Fibroblast of skin of scalp (primary cell): Measurements from ENCODE around the gene KRT75. TPM values are rescaled to one million over a fixed set of nuclear protein-coding genes. Genes with fewer than 3 reads are reported as not detected.
"Not testable (repeated sequence)": the region's sequence is repeated elsewhere in the genome, so short reads cannot be mapped to it uniquely, and the experiment has no call there.

Experiments
- DNase-seq: peaks from one replicate; pipeline ENCODE4 v3.0.0-alpha.2; 2013
- polyA plus RNA-seq, 2 experiments: library from polyadenylated mRNA; unstranded; fragments of 120-200 nt; gene quantifications; one replicate each; pipeline ENCODE4 v1.2.1, GENCODE V29; 2013; ENCODE audit not compliant: insufficient read length in 2 of 2

KRT75 gene
- polyA plus RNA-seq (2013, experiment 1 of 2; ENCODE audit: insufficient read length): not detected
- not detected for polyA plus RNA-seq (2013, experiment 2 of 2; ENCODE audit: insufficient read length)

- DNase-seq: no peak
Observed at GRCh38 chr12:52434081-52434733, at the start of gene KRT75. KRT75 (minus strand) TSS chr12:52434371; CDS start chr12:52434304, 67 bp downstream.

GRCh38 chr12:52480073-52480472, 45.9 kb upstream of the KRT75 start:
- no peak for DNase-seq

DNA sequence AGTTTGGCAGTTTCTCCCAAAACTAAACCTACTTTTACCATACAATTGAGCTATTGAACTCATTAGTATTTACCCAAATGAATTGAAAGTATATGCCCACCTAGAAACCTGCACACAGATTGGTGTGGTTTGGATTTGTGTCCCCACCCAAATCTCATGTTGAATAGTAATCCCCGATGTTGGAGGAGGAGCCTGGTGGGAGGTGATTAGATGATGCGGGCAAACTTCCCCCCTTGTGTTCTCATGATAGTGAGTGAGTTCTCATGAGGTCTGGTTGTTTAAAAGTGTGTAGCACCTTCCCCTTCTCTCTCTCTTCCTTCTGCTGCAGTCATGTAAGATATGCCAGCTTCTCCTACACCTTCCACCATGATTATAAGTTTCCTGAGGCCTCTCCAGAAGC, 43.5 kb upstream of the KRT75 start:
- DNase-seq: no peak

- DNase-seq: no peak
Observed at GRCh38 chr12:52474212-52474611, 40.0 kb upstream of the KRT75 start.

GRCh38 chr12:52473768-52474167, 39.6 kb upstream of the KRT75 start, which contains the start of gene KRT6C:
KRT6C (minus strand) TSS chr12:52473805; CDS start chr12:52473737, 68 bp downstream.
- DNase-seq: no peak

DNA sequence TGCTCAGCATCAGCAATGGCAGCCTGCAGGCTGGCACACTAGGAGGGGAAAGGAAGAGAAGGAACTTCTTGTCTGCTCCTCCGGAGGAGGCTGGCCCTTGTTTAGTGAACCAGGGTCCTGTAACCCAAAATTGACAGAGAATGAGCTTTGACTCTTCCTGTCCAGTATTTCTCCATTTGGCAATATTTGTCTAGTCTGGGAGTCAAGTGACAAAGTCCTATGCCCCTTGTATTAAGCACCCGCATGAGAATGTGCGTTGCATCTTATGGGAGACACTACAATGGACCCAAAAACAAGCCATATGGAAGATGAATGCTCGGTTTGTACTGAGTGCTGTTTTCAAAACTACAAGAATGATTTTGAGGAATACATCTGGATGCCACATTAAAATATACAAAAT, 35.7 kb upstream of the KRT75 start:
- DNase-seq: no peak

DNA sequence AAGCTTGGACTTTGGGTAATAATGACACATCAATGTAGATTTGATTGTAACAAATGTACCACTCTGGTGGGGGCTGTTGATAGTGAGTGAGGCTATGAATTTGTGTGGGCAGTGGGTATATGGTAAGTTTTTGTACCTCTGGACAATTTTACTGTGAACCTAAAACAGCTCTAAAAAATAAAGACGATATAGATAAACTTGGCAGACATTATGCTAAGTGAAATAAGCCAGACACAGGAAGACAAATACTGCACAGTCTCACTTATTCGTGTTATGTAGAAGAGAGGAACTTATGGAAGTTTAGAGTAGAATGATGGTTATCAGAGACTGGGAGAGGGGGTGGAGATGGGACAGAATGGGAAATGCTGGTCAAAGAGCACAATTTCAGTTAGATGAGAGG, 30.7 kb upstream of the KRT75 start:
- no peak for DNase-seq

DNA sequence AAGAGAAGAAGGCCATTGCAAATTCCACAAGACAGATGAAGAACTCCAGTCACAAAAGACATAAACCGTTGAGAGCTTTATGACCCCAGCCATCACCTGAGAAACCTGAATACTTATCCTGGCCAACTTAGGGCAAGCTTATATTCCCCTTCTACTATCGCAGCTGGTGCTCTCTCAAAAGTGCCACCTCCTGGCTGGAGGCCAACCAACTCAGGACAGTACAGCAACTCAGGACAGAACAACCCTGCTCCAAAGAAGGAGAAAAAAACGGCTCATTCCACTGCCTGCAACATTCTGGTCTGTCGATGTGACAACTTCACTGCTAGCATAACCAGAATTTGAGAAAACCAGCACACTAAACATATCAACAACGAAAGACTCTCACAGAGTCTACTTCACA, 27.5 kb upstream of the KRT75 start:
- DNase-seq: no peak

DNA sequence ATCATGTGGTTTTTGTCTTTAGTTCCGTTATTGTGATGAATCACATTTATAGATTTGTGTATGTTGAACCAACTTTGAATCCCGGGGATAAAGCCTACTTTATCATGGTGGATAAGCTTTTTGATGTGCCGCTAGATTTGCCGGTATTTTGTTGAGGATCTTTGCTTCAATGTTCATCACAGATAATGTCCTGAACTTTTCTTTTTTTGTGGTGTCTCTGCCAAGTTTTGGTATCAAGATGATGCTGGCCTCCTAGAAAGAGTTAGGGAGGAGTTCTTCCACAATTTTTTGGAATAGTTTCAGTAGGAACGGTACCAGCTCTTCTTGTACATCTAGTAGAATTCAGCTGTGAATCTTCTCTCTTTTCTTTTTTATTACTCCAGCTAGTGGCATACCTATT, 24.7 kb upstream of the KRT75 start:
- DNase-seq: no peak

- no peak for DNase-seq
Observed at GRCh38 chr12:52455821-52456220, 21.6 kb upstream of the KRT75 start.

DNA sequence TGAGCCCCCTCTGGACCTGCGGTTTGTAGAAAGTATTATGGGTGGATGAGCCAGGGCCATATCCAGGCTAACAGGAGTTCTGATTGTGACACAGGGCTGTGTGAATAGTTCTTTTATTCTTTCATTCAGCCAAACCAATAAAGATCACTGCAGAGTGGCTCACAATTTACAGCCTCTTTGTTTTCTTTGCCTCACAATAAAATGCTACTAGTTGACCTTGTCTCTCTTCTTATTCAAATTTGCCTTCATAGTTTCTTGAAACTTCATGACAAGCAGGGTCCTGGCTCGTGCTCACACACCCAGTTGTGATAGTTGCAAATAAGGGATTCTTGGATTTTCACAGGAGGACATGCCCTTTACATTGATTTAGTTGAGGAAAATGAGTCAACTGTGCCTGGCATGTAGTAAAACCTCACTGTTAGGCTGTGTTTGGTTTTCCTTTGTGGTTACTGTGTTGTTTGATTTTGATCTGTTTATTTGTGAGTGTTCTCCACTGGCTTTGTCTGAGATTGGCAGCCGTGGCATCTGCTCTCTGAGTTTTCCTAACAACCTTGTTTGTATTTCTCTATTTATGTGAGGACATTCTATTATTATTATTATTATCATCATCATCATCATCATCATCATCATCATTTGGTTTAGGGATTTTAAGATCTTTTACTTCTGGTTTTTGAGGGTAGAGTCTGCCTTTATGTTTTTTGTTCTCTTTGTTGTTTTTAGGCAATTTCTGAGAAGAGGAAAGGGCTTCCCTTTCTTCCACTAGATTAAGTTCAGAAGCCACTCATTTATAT, 20.4 kb upstream of the KRT75 start:
- DNase-seq: no peak

DNA sequence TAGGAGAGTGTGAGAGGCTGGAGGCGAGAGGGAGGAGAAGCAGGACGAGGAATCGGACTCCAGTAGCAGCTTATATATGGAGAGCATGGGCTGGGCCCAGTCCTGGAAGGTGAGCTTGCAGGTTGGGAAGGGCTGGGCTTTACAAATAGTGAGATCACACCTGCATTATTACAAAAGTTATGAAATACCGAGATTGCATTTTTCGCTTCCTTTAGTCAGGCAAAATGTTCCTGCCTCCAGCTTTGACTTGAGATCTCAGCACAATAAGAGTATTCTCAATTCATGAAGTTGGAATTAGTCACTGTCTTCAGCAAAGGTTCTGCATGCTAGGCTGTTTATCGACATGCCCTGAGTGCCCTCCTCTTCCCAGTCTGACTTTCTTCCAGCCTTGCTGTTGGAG, 17.9 kb upstream of the KRT75 start, which contains the start of gene KRT6B:
Gene KRT6B, minus strand, starts transcription at position 46 of the 400 bp plus-strand sequence. CDS start 68 bp downstream, outside the sequence.
- no peak for DNase-seq

DNA sequence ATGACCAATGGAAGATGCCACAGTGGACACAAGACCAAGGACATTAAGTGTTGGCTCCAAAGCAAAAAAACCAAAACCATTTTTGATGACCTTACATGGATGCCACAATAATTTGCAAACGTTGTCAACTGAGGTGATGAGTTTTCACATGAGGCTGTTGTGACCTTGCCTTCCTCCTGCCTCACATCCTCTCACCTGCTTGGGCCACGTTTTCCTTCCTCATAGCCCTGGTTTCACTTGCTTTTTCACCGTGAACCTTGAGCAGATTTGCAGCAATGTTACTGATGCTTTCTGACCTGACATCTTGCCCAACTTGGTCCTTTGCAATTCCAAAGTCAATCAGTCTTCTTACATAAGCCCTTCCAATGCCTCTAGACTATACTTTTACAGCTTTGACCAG, 14.1 kb upstream of the KRT75 start:
- no peak for DNase-seq

GRCh38 chr12:52447196-52447595, 13.0 kb upstream of the KRT75 start:
- DNase-seq: not testable (repeated sequence)

DNA sequence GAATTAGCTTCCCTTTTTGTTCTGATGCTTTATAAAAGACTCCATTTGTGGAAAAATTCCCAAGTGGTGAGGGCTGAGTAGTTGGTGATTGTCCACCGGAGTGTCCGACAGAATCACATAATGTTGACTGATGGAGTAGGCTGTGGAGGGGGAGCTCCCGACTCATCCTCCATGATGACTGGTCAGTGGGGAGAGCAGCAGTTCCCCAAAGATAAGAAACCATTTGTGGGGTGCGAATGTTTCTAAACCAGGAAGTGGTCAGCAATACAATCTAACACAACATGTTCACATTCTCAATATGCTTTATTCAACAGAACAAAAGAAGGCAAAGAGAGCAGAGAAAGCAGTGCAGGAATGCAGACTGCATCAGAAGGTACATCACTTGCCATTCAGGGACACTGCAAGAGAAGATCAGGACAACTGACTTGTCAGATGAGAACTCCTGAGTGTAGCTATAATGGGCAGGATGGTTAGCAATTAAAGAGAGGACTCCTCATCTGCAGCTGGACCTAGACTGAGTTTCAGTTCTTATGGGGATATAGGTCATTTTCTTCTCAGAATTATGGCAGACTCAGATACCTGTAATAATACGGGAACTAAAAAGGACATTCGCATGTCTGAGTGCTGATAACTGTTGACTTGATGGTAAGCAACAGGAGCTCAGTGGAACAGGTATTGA, 12.3 kb upstream of the KRT75 start:
- no peak for DNase-seq

GRCh38 chr12:52445876-52446275, 11.7 kb upstream of the KRT75 start:
- DNase-seq: no peak

GRCh38 chr12:52444647-52445595, 10.8 kb upstream of the KRT75 start:
- no peak for DNase-seq

DNA sequence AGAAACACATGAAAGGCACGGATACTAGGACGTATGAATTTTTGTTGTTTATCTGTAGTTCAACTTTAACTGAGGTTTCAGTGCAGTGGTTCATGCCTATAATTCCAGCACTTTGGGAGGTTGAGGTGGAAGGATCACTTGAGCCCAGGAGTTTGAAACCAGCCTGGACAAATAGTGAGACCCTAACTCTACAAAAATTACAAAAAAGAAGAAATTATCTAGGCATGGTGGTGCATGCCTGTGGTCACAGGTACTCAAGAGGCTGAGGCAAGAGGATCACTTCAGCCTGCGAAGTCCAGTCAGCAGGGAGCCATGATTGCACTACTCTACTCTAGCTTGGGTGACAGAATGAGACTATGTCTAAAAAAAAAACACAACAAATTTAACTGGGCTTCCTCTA, 9.8 kb upstream of the KRT75 start:
- no peak for DNase-seq

DNA sequence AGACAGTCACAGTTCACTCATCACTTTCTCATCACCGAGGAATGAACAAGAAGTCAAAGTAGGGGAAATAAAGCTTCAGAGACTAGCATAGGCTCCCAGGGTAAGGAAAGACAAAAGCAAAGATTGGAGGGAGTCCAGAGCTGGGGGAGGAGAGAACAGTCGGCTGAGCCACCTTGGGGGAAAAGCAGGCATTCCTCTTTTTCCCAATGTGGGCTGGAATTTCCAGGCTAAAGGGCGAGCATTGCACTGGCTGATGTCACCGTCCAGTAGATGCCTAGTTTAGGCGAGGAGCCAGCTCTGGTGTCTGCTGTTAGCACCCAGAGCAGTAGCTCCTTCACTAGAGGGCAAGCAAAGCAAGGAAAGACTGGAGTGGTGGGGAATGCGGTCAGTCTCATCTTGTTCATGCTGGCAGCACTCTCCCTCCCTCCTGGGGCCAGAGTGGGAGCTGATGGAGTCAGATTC, 8.5 kb upstream of the KRT75 start:
- peak; percentile 92 for DNase-seq

- peak; percentile 19 for DNase-seq
Observed at GRCh38 chr12:52441320-52441911, 7.2 kb upstream of the KRT75 start.

DNA sequence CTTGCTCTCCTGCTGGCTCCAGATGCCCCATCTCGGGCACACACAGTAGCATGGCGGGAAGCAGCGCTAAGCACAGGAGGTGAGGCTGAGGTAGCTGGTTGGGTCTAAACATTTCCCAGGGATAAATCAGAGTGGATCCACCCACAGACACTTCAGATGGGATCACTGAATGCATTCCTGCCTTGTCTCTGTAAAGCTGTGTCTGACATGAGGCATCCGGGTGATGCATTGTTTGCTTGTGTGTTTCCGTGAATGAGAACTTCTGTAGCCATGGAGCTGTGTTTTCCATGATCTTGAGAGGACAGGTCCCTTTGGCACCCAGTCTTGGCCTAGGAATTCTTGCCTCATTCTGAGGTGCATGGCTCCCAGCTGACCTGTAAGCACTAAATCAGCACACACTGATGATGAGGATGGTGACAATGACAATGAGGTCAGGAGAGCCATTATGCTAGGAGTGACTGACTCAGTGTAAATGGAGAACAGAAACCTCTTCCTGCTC, 6.7 kb upstream of the KRT75 start:
- peak; percentile 58 for DNase-seq
